Measurements from ENCODE around the gene EFEMP1.

Gene EFEMP1

GRCh38 chr2:55891671-55892094 lies 31.9 kb downstream of the EFEMP1 start:
- no peak for DNase-seq

GRCh38 chr2:55888936-55889335 lies 34.6 kb downstream of the EFEMP1 start:
- DNase-seq = no peak

GRCh38 chr2:55887901-55888624 lies 35.5 kb downstream of the EFEMP1 start:
- no peak for DNase-seq

- no peak for DNase-seq
Observed at GRCh38 chr2:55887351-55887750, 36.2 kb downstream of the EFEMP1 start.

GRCh38 chr2:55885944-55886281 lies 37.7 kb downstream of the EFEMP1 start:
- DNase-seq = no peak

- DNase-seq = no peak
Observed at GRCh38 chr2:55885127-55885943, 38.2 kb downstream of the EFEMP1 start.

- DNase-seq = no peak
Observed at GRCh38 chr2:55883829-55884228, 39.8 kb downstream of the EFEMP1 start.

- no peak for DNase-seq
Observed at GRCh38 chr2:55883357-55883756, 40.2 kb downstream of the EFEMP1 start.

- DNase-seq = no peak
Observed at GRCh38 chr2:55882954-55883353, 40.6 kb downstream of the EFEMP1 start.

- DNase-seq = no peak
Observed at GRCh38 chr2:55880416-55881143, 43.0 kb downstream of the EFEMP1 start.

- DNase-seq = no peak
Observed at GRCh38 chr2:55879976-55880375, 43.6 kb downstream of the EFEMP1 start.

- no peak for DNase-seq
Observed at GRCh38 chr2:55877087-55877436, 46.5 kb downstream of the EFEMP1 start.

GRCh38 chr2:55876429-55877086 lies 47.0 kb downstream of the EFEMP1 start:
- no peak for DNase-seq

- DNase-seq = no peak
Observed at GRCh38 chr2:55875434-55876135, 48.0 kb downstream of the EFEMP1 start.

GRCh38 chr2:55874338-55874737 lies 49.2 kb downstream of the EFEMP1 start:
- DNase-seq = no peak

- DNase-seq = no peak
Observed at GRCh38 chr2:55871637-55872036, 51.9 kb downstream of the EFEMP1 start.

- no peak for DNase-seq
Observed at GRCh38 chr2:55869637-55870325, 53.8 kb downstream of the EFEMP1 start.

GRCh38 chr2:55865096-55865835 lies 58.3 kb downstream of the EFEMP1 start:
- DNase-seq = no peak

- DNase-seq = no peak
Observed at GRCh38 chr2:55864351-55865084, 59.1 kb downstream of the EFEMP1 start.

- DNase-seq = no peak
Observed at GRCh38 chr2:55862673-55863390, 60.8 kb downstream of the EFEMP1 start.

Data from NCI-H1436 treated with DMSO at 0.1 percent for 48 hours (cell line).